ENCODE results near the gene INPP5D. TPM values are rescaled to one million over a fixed set of nuclear protein-coding genes. Genes with fewer than 3 reads are reported as not detected.

Gene INPP5D
- polyA plus RNA-seq, 2 of the 4 experiments (the other 2 are of a cell fraction), result 0.26 to 0.53 TPM

DNA sequence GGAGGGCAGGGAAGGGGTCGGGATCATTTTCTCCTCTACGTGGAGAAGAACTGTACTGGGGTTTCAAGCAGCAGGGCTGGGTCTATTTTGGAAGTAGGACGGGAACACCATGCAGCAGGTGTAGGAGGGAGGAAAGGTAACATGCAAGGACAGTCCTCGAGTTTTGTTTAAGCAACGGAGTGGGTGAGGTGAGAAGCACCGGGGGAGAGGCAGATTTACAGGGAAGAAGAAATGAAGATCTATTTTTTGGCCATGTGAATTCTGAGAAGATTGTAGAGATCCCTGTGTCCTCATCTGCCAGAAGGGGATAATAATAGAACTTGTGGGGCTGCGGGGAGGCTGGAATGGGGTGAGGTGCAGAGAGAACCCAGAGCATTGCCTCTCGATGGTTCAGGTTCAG is 85.6 kb downstream of the INPP5D start:
- H3K9me3 ChIP-seq, result 0 out of 3 replicates have a peak, but pooled peaks cover 4% of the 10 kb centered on the region
- ChIA-PET CTCF (no interaction called here), POLR2A (no interaction called here)
- DNase-seq (ENCODE audit: low read depth in 1 of 2, low spot score in 1 of 2), result no peak
- 44% methylated on average over 8 of the region's 8 CpGs for WGBS (ENCODE audit: missing lambda C conversion rate)
- no peak for FAIRE-seq
- ATAC-seq, result no peak
- no peak overlapping the region for H3K4me2 ChIP-seq
- no peak overlapping the region for H3K4me3 ChIP-seq
- no peak overlapping the region for H3K27ac ChIP-seq
- TF ChIP-seq KDM1A (IDR thresholded peaks at IDR 0.05; ENCODE audit: low read depth) (no peak), HES2 (IDR thresholded peaks at IDR 0.05) (no peak), TP53 (CRISPR knock-in tag; IDR thresholded peaks at IDR 0.05) (no peak), RNF2 (IDR thresholded peaks at IDR 0.05; ENCODE audit: borderline replicate concordance, low read depth) (no peak), JUN (IDR thresholded peaks at IDR 0.05) (no peak), RARB (CRISPR knock-in tag; IDR thresholded peaks at IDR 0.05) (no peak), SREBF2 (IDR thresholded peaks at IDR 0.05) (no peak), EHMT2 (IDR thresholded peaks at IDR 0.05; ENCODE audit: low read depth) (no peak), HOXB5 (CRISPR knock-in tag; IDR thresholded peaks at IDR 0.05) (no peak), BHLHE40 (IDR thresholded peaks at IDR 0.05; ENCODE audit: low read depth, low read length) (no peak), GATA3 (IDR thresholded peaks at IDR 0.05; ENCODE audit: borderline replicate concordance) (no peak), MAZ (IDR thresholded peaks at IDR 0.05; ENCODE audit: borderline replicate concordance, low read depth, low read length) (no peak), EHF (CRISPR knock-in tag; IDR thresholded peaks at IDR 0.05) (no peak), NFE2L2 (conservative IDR thresholded peaks at IDR 0.05; ENCODE audit: low read length) (no peak)
- TF ChIP-seq, protein P1, sequence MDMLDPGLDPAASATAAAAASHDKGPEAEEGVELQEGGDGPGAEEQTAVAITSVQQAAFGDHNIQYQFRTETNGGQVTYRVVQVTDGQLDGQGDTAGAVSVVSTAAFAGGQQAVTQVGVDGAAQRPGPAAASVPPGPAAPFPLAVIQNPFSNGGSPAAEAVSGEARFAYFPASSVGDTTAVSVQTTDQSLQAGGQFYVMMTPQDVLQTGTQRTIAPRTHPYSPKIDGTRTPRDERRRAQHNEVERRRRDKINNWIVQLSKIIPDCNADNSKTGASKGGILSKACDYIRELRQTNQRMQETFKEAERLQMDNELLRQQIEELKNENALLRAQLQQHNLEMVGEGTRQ (IDR thresholded peaks at IDR 0.05), result no peak
- H3K4me1 ChIP-seq, result no peaks in the 10 kb centered on the region

- no peak for FAIRE-seq
- no peak overlapping the region for H3K27ac ChIP-seq
- ChIA-PET CTCF (no interaction called here), POLR2A (no interaction called here)
- no peak for ATAC-seq
- WGBS (ENCODE audit: missing lambda C conversion rate), result 72% methylated on average over 11 of the region's 11 CpGs
- H3K4me2 ChIP-seq, result no peak overlapping the region
- no peak overlapping the region for H3K4me3 ChIP-seq
- TF ChIP-seq, protein P1 (IDR thresholded peaks at IDR 0.05), result no peak
- DNase-seq (ENCODE audit: low read depth in 1 of 2, low spot score in 1 of 2), result no peak
- H3K9me3 ChIP-seq, result 0 out of 3 replicates have a peak, but pooled peaks cover 4% of the 10 kb centered on the region
- no peaks in the 10 kb centered on the region for H3K4me1 ChIP-seq
These were observed 86.1 kb downstream of the INPP5D start for GRCh38 chr2:233146194-233146593.

- FAIRE-seq, result no peak
These were observed 87.1 kb downstream of the INPP5D start for GRCh38 chr2:233147136-233147828.

GRCh38 chr2:233147829-233148167 is 87.7 kb downstream of the INPP5D start:
- CTCF ChIA-PET, result interaction anchor here (0.6 kb wide), 1 partner anchor 172 kb away, joined by 3 read pairs; no protein-coding TSS in a partner anchor
- WGBS (ENCODE audit: missing lambda C conversion rate), result 20% methylated on average over 1 of the region's 1 CpG
- Histone ChIP-seq H3K4me3 (no peak overlapping the region), H3K9me3 (0 out of 3 replicates have a peak, but pooled peaks cover 4% of the 10 kb centered on the region), H3K27ac (no peak overlapping the region), H3K4me1 (no peaks in the 10 kb centered on the region), H3K4me2 (no peak overlapping the region)
- FAIRE-seq (no peak), ATAC-seq (no peak), DNase-seq (ENCODE audit: low read depth in 1 of 2, low spot score in 1 of 2) (no peak)
- TF ChIP-seq CHD4 (IDR thresholded peaks at IDR 0.05; ENCODE audit: borderline replicate concordance), result no peak
- TF ChIP-seq RAD21 (conservative IDR thresholded peaks at IDR 0.05 in 1 of 2, IDR thresholded peaks at IDR 0.05 in 1 of 2), result no peak
- POLR2A ChIA-PET, result no interaction called here

More at GRCh38 chr2:233147136-233147828, 87.1 kb downstream of the INPP5D start:
- no peak for TF ChIP-seq EP300 (IDR thresholded peaks at IDR 0.05)
- TF ChIP-seq ZSCAN20 (CRISPR knock-in tag; IDR thresholded peaks at IDR 0.05), result no peak
- ChIA-PET POLR2A (no interaction called here), CTCF (interaction anchor here (0.6 kb wide), 1 partner anchor 172 kb away, joined by 3 read pairs; no protein-coding TSS in a partner anchor)
- WGBS (ENCODE audit: missing lambda C conversion rate), result 66% methylated on average over 22 of the region's 22 CpGs
- DNase-seq (ENCODE audit: low read depth in 1 of 2, low spot score in 1 of 2) (no peak), ATAC-seq (no peak)
- H3K27ac ChIP-seq, result no peak overlapping the region
- no peaks in the 10 kb centered on the region for H3K4me1 ChIP-seq
- no peak overlapping the region for H3K4me3 ChIP-seq
- H3K4me2 ChIP-seq, result no peak overlapping the region
- H3K9me3 ChIP-seq, result 0 out of 3 replicates have a peak, but pooled peaks cover 4% of the 10 kb centered on the region

Measured in A549 (cell line).